SU-DHL-6 (cell line): Measurements from ENCODE around the gene SMIM23.

Source experiments
- H2AFZ ChIP-seq: fragments of 200-600 bp; sonication (generic); 2 replicates; pipeline ENCODE4 v1.6.1; 2014; ENCODE audit warnings: low read depth, mild to moderate bottlenecking, moderate library complexity, mixed read lengths, antibody characterized with exemption, low read length; ENCODE audit not compliant: severe bottlenecking
- H3F3A ChIP-seq: fragments of 200-600 bp; shearing (Covaris generic); 2 replicates; pipeline ENCODE4 v1.6.0; 2016; ENCODE audit warnings: antibody characterized with exemption, mild to moderate bottlenecking; ENCODE audit not compliant: insufficient read depth
- H3K27ac ChIP-seq: fragments of 200-600 bp; sonication (generic); 2 replicates; pipeline ENCODE4 v1.5.1; 2016; ENCODE audit warnings: low read depth, mild to moderate bottlenecking, low read length, moderate library complexity, mixed read lengths
- H3K27me3 ChIP-seq: fragments of 200-600 bp; sonication (generic), shearing (Covaris generic); 2 replicates; pipeline ENCODE4 v1.6.0; 2014; ENCODE audit warnings: mild to moderate bottlenecking, low read length
- H3K36me3 ChIP-seq: fragments of 200-600 bp; sonication (generic); 2 replicates; pipeline ENCODE4 v1.6.1; 2014; ENCODE audit warnings: mild to moderate bottlenecking, low read length, mixed read lengths
- H3K4me2 ChIP-seq: fragments of 300-600, 200-600 bp; shearing (Covaris generic), sonication (generic); 2 replicates; pipeline ENCODE4 v1.6.0; 2014; ENCODE audit warnings: low read length, low read depth, mild to moderate bottlenecking; ENCODE audit not compliant: poor library complexity, severe bottlenecking
- H3K4me3 ChIP-seq: fragments of 200-600 bp; sonication (generic); 2 replicates; pipeline ENCODE4 v1.5.1; 2014; ENCODE audit warnings: antibody characterized with exemption, low read length, mild to moderate bottlenecking, mixed read lengths; ENCODE audit not compliant: insufficient read depth, poor library complexity, severe bottlenecking
- H3K79me2 ChIP-seq: fragments of 200-600 bp; sonication (generic); 2 replicates; pipeline ENCODE4 v1.6.1; 2014; ENCODE audit warnings: mild to moderate bottlenecking, low read length, moderate library complexity; ENCODE audit not compliant: insufficient read depth
- H3K9ac ChIP-seq: fragments of 200-600 bp; sonication (generic); 2 replicates; pipeline ENCODE4 v1.7.0; 2014; ENCODE audit warnings: mild to moderate bottlenecking, low read length
- H3K9me2 ChIP-seq: fragments of 200-600 bp; sonication (generic); replicated peaks from 2 replicates; pipeline ENCODE4 v1.6.1; 2014; ENCODE audit warnings: low read length; ENCODE audit not compliant: insufficient read depth
- H3K9me3 ChIP-seq: fragments of 200-600 bp; sonication (generic); 2 replicates; pipeline ENCODE4 v1.6.1; 2014; ENCODE audit warnings: low read length, mixed read lengths; ENCODE audit not compliant: insufficient read depth
- H4K20me1 ChIP-seq: fragments of 200-600 bp; sonication (generic); 2 replicates; pipeline ENCODE4 v1.6.1; 2014; ENCODE audit warnings: low read depth, mild to moderate bottlenecking, antibody characterized with exemption, low read length, moderate library complexity, mixed read lengths
- EZH2phosphoT487 ChIP-seq: fragments of 200-600 bp; sonication (generic), shearing (Covaris generic); conservative IDR thresholded peaks from 2 replicates; pipeline ENCODE4 v1.6.1; 2018; ENCODE audit warnings: mild to moderate bottlenecking, antibody characterized with exemption, low read length, moderate library complexity, mixed read lengths
- TF ChIP-seq, protein P1 (sequence below): fragments of 200-600 bp; sonication (generic); IDR thresholded peaks from one replicate; pipeline ENCODE4 v1.5.1; 2017; ENCODE audit warnings: antibody characterized with exemption, mild to moderate bottlenecking, low read length, moderate library complexity; ENCODE audit not compliant: insufficient read depth, poor library complexity, severe bottlenecking

Gene SMIM23

DNA sequence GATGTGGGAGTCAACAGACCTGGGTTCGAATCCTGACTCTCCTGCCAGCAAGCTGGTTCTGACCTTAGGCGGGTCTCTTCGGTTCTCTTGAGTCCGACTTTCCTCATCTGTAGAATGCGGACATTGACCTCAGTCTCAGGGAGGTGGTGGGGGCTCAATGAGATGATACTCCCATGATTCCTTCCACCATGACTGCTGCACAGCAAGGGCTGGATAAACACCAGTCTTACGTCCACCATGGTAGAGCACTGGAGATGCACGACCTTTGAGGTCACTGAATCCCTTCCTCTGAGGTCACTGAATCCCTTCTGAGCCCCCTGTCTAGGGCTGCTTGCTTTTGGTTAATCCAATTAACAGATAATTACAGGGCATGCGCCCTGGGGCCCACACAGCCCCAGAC lies 12.5 kb upstream of the SMIM23 start:
- H3F3A ChIP-seq: no peaks in the 10 kb centered on the region

DNA sequence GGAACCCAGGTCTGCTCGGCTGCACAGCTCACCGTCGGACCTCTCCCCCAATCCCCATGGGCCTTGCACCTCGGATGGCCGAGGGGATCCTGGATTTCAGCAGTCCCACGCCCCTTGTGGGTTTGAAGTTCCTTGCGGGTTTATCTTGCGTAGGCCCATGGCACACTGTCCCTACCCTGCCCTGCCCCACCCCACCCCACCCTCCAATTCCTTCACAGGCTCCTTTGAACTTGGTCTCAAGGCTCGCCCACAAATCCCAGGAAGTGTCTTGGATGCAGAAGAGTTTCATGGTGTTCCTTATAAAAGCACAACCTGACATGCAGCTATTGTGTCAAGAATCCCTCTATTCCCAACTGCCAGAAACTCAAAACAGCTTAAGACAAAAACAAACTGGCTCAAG lies 11.2 kb upstream of the SMIM23 start:
- no peak overlapping the region for H3K9ac ChIP-seq
- TF ChIP-seq EZH2phosphoT487: no peak
- TF ChIP-seq, protein P1, sequence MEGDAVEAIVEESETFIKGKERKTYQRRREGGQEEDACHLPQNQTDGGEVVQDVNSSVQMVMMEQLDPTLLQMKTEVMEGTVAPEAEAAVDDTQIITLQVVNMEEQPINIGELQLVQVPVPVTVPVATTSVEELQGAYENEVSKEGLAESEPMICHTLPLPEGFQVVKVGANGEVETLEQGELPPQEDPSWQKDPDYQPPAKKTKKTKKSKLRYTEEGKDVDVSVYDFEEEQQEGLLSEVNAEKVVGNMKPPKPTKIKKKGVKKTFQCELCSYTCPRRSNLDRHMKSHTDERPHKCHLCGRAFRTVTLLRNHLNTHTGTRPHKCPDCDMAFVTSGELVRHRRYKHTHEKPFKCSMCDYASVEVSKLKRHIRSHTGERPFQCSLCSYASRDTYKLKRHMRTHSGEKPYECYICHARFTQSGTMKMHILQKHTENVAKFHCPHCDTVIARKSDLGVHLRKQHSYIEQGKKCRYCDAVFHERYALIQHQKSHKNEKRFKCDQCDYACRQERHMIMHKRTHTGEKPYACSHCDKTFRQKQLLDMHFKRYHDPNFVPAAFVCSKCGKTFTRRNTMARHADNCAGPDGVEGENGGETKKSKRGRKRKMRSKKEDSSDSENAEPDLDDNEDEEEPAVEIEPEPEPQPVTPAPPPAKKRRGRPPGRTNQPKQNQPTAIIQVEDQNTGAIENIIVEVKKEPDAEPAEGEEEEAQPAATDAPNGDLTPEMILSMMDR: no peak
- H3K9me2 ChIP-seq: no peaks in the 10 kb centered on the region
- no peaks in the 10 kb centered on the region for H3K36me3 ChIP-seq
- H3K27me3 ChIP-seq: no peaks in the 10 kb centered on the region
- no peaks in the 10 kb centered on the region for H3K79me2 ChIP-seq
- H4K20me1 ChIP-seq: no peaks in the 10 kb centered on the region
- no peak overlapping the region for H3K4me2 ChIP-seq
- no peaks in the 10 kb centered on the region for H3K9me3 ChIP-seq
- no peak overlapping the region for H2AFZ ChIP-seq
- no peak overlapping the region for H3K4me3 ChIP-seq
- H3F3A ChIP-seq: no peaks in the 10 kb centered on the region
- H3K27ac ChIP-seq: no peak overlapping the region

More for the DNA sequence above, 12.5 kb upstream of the SMIM23 start:
- no peak overlapping the region for H3K9ac ChIP-seq
- no peaks in the 10 kb centered on the region for H3K27me3 ChIP-seq
- no peaks in the 10 kb centered on the region for H3K79me2 ChIP-seq
- TF ChIP-seq, protein P1: no peak
- TF ChIP-seq EZH2phosphoT487: no peak
- H4K20me1 ChIP-seq: no peaks in the 10 kb centered on the region
- no peaks in the 10 kb centered on the region for H3K36me3 ChIP-seq
- no peak overlapping the region for H3K4me3 ChIP-seq
- no peak overlapping the region for H2AFZ ChIP-seq
- H3K9me3 ChIP-seq: no peaks in the 10 kb centered on the region
- no peak overlapping the region for H3K27ac ChIP-seq
- H3K4me2 ChIP-seq: no peak overlapping the region
- H3K9me2 ChIP-seq: no peaks in the 10 kb centered on the region

DNA sequence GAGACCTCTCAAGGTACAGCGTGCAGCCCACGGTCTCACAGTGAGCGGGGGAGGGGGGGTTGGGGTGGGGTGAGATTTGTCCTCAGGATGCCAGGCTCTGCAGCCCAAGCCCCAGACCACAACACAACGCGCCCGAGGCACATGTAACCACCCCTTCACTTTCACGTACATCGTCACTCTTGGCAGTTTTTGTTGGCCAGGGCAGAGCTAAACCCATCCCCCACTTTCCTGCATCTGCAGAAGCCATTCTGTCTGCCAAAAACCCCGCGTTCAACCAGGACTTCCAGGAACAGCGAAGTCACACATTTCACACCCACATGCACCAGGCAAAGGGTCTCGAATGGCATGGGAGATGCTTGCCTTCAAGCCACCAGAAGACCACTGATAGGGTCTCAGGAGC lies 9.4 kb upstream of the SMIM23 start:
- no peaks in the 10 kb centered on the region for H3K9me2 ChIP-seq
- no peaks in the 10 kb centered on the region for H3F3A ChIP-seq
- H3K27ac ChIP-seq: no peak overlapping the region
- H3K9me3 ChIP-seq: no peaks in the 10 kb centered on the region
- H3K79me2 ChIP-seq: no peaks in the 10 kb centered on the region
- no peak overlapping the region for H3K9ac ChIP-seq
- H3K36me3 ChIP-seq: no peaks in the 10 kb centered on the region
- TF ChIP-seq, protein P1: no peak
- no peak for TF ChIP-seq EZH2phosphoT487
- no peak overlapping the region for H2AFZ ChIP-seq
- H4K20me1 ChIP-seq: no peaks in the 10 kb centered on the region
- H3K4me2 ChIP-seq: no peak overlapping the region
- no peaks in the 10 kb centered on the region for H3K27me3 ChIP-seq
- H3K4me3 ChIP-seq: no peak overlapping the region
